Panc1 (cell line): ENCODE results near the gene LGALS14.

Source experiments
- CTCF ChIP-seq: fragments of 450-650 bp; IDR thresholded peaks from 2 replicates; pipeline ENCODE4 v1.5.1; 2017; ENCODE audit warnings: mild to moderate bottlenecking
- SIN3A ChIP-seq: IDR thresholded peaks from 2 replicates; pipeline ENCODE4 v1.6.1; 2012; ENCODE audit warnings: low read depth, mild to moderate bottlenecking, low read length, moderate library complexity, borderline replicate concordance; ENCODE audit not compliant: insufficient read depth

- TF ChIP-seq SIN3A (no peak), CTCF (no peak)
Measured at GRCh38 chr19:39705578-39706188, 1.4 kb downstream of the LGALS14 start.
